Effector CD8-positive, alpha-beta T cell (primary cell): ENCODE measurements around the gene PLEKHG7.
"Not testable (repeated sequence)": the region's sequence is repeated elsewhere in the genome, so short reads cannot be mapped to it uniquely, and the experiment has no call there.

ENCODE experiments used
- DNase-seq: peaks from one replicate; lab custom pipeline; 2025; lab: John Stamatoyannopoulos, UW

Gene PLEKHG7

GRCh38 chr12:92749691-92750090 lies 46.9 kb downstream of the PLEKHG7 start:
- DNase-seq = not testable (repeated sequence)

- no peak for DNase-seq
Observed at GRCh38 chr12:92753976-92754885, 51.4 kb downstream of the PLEKHG7 start.

- DNase-seq = no peak
Observed at GRCh38 chr12:92756898-92757596, 54.3 kb downstream of the PLEKHG7 start.

- no peak for DNase-seq
Observed at GRCh38 chr12:92757597-92758121, 54.9 kb downstream of the PLEKHG7 start.

GRCh38 chr12:92759634-92760268 lies 57.0 kb downstream of the PLEKHG7 start:
- no peak for DNase-seq

- DNase-seq = no peak
Observed at GRCh38 chr12:92762773-92763172, 60.0 kb downstream of the PLEKHG7 start.

GRCh38 chr12:92764831-92765230 lies 62.0 kb downstream of the PLEKHG7 start:
- no peak for DNase-seq

- DNase-seq = no peak
Observed at GRCh38 chr12:92765871-92766270, 63.1 kb downstream of the PLEKHG7 start.

GRCh38 chr12:92769124-92769901 lies 66.5 kb downstream of the PLEKHG7 start:
- DNase-seq = no peak

GRCh38 chr12:92771001-92771400 lies 68.2 kb downstream of the PLEKHG7 start:
- DNase-seq = no peak

GRCh38 chr12:92775416-92775815 lies 72.6 kb downstream of the PLEKHG7 start:
- DNase-seq = no peak

GRCh38 chr12:92778525-92778924 lies 75.7 kb downstream of the PLEKHG7 start:
- no peak for DNase-seq

- no peak for DNase-seq
Observed at GRCh38 chr12:92779902-92780301, 77.1 kb downstream of the PLEKHG7 start.

- DNase-seq = no peak
Observed at GRCh38 chr12:92784356-92784755, 81.6 kb downstream of the PLEKHG7 start.

- DNase-seq = no peak
Observed at GRCh38 chr12:92784797-92785562, 82.2 kb downstream of the PLEKHG7 start.

GRCh38 chr12:92785563-92785950 lies 82.8 kb downstream of the PLEKHG7 start:
- DNase-seq = no peak

- no peak for DNase-seq
Observed at GRCh38 chr12:92786045-92786444, 83.3 kb downstream of the PLEKHG7 start.

GRCh38 chr12:92794356-92794755 lies 91.6 kb downstream of the PLEKHG7 start:
- not testable (repeated sequence) for DNase-seq

GRCh38 chr12:92794814-92795213 lies 92.0 kb downstream of the PLEKHG7 start:
- DNase-seq = no peak

- no peak for DNase-seq
Observed at GRCh38 chr12:92796650-92797049, 93.9 kb downstream of the PLEKHG7 start.

- no peak for DNase-seq
Observed at GRCh38 chr12:92802906-92803305, 100.1 kb downstream of the PLEKHG7 start.
